ENCODE data around the gene GPRASP3.
"Not testable (repeated sequence)": the region's sequence is repeated elsewhere in the genome, so short reads cannot be mapped to it uniquely, and the experiment has no call there.

The GPRASP3 gene

GRCh38 chrX:102720237-102721168, at the start of gene GPRASP3:
TSS of gene GPRASP3 (plus strand) at chrX:102720743. CDS start at chrX:102748996, 28,253 bp downstream.
- peak; percentile 84 for DNase-seq (ENCODE audit: low spot score)

GRCh38 chrX:102672856-102673255, 47.7 kb upstream of the GPRASP3 start:
- no peak for DNase-seq (ENCODE audit: low spot score)

DNA sequence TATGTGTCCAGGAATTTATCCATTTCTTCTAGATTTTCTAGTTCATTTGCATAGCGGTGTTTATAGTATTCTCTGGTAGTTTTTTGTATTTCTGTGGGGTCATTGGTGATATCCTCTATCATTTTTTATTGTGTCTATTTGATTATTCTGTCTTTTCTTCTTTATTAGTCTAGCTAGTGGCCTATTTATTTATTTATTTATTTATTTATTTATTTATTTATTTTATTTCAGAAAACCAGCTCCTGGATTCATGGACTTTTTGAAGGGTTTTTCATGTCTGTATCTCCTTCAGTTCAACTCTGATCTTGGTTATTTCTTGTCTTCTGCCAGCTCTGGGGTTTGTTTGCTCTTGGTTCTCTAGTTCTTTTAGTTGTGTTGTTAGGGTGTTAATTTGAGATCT, 43.1 kb upstream of the GPRASP3 start:
- DNase-seq (ENCODE audit: low spot score): not testable (repeated sequence)

- DNase-seq (ENCODE audit: low spot score): no peak
Observed at GRCh38 chrX:102684772-102685520, 35.6 kb upstream of the GPRASP3 start.

DNA sequence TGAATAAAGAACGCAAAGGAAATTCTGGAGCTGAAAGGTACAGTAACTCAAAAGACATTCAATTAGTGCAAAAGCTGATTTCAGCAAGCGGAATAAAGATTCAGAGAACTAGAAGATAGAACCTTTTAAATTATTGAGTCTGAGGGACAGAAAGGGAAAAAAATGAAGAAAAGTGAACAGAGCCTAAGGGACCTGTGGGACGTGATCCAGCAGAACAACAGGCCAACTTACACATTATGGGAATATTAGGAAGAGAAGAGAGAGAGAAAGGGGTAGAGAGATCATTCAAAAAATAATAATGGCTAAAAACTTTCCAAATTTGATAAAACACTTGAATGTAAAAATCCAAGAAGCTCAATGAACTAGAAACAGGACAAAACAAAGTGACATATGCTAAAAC, 25.8 kb upstream of the GPRASP3 start:
- DNase-seq (ENCODE audit: low spot score): no peak

DNA sequence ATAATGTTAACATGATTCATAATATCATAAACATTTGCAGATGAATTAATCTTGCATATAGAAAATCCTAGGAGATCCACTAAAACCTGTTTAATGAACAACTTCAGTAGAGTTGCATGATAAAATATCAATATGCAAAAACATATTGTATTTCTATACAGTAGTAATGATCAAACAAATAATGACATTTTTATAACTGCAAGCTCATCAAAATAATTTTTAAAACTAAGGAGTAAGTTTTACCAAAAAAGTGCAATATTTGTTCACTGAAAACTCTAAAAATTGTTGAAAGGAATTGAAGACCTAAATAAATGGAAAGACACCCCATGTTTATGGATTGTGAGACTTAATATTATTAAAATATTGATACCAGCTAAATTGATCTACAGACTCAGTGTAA, 24.2 kb upstream of the GPRASP3 start:
- DNase-seq (ENCODE audit: low spot score): no peak

- no peak for DNase-seq (ENCODE audit: low spot score)
Observed at GRCh38 chrX:102697494-102697893, 23.0 kb upstream of the GPRASP3 start.

GRCh38 chrX:102708900-102709299, 11.6 kb upstream of the GPRASP3 start:
- no peak for DNase-seq (ENCODE audit: low spot score)

DNA sequence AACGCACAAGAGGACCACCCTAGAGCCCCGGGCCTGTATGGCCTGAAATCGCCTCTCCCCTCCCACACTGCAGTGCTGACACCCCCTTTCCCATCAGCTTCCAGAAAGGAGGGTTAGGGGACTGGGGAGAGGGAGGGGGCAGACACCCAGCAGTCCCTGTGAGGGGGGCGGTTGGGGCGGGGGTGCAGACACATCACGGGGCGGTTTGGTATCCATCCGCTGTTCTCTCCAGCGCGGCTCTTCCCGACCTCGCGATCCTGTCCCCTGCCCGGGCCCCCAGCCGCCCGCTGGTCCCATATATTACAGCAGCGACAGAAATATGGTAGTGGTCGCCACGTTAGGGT, 8.7 kb upstream of the GPRASP3 start:
- no peak for DNase-seq (ENCODE audit: low spot score)

DNA sequence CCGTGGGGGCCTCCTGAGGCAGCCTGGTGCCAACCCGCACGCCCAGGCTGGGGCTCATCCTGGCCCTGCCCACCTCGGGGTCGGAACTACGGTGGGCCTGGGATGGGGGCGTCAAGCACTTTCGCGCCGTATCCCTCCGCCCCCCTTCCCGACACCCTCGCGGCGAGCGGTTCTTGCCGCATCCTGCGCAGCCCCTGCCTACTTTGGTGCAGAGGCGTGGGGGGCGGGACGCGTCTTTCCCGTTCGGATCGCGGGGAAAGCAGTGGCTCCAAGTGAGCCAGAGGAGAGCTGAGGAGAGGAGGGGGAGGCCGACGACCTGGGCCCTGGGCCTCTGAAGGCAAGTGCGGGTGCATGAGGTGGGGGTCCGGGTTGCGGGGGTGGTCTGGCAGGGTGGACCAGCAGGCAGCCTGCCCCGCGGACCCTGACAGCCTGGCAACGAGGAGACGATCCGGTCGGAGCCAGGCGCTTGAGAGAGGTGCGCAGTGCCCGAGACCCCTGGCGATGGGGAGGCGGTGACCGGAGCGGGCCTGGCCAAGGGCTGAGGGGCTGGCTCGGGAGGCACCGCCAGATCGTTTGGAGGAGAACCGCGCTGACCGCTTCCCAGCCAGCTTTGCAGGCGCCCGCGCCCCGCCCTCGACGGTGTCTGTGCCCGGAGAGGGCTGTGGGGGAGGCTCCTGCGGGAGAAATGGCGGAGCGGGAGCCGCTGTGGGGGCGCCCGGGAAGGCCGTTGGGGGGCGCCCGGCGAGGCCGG, 8.2 kb upstream of the GPRASP3 start, which contains the start of gene GPRASP2:
TSS of gene GPRASP2 (plus strand) at position 233 of the 751 bp plus-strand sequence. CDS start 2,422 bp downstream, outside the sequence.
- peak; percentile 14 for DNase-seq (ENCODE audit: low spot score)

DNA sequence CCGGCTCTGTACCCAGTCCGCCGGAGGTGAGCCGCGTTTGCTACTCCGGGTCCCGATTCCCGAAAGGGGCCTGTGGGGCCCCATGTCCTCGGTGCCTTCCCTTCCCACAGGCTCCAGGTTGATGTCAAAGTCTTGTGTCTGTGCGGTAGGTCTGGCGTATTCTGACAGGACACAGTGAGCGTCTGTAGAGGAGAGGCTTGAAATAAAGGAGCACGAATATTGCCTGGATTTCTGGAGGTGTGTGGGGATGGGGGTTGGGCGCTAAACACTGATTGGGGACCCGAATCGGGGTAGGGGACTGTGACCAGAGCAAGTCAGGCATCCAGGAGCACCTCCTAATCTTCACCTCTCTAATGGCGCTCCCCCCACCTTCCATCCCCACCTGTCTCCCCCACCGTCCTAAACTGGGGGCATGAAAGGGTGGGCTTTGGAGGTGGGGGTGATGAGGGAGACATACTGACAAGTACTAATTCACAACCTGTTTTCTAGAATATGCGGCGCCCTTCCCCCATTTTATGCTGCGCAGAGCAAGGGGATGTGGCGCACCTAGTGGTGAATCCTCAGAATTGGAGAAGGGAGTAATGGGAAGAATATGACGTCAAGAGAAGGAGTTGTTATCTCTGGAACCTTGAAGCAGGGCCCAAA, 7.4 kb upstream of the GPRASP3 start:
- DNase-seq (ENCODE audit: low spot score): peak; percentile 51

DNA sequence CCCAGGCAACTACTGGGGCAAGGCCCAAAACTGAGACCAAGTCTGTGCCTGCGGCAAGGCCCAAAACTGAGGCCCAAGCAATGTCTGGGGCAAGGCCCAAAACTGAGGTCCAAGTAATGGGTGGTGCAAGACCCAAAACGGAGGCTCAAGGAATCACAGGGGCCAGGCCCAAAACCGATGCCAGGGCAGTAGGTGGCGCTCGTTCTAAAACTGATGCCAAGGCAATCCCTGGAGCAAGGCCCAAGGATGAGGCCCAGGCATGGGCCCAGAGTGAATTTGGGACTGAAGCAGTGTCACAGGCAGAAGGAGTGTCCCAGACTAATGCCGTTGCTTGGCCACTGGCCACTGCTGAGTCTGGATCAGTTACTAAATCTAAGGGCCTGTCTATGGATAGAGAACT, 5.5 kb upstream of the GPRASP3 start:
- DNase-seq (ENCODE audit: low spot score): no peak

DNA sequence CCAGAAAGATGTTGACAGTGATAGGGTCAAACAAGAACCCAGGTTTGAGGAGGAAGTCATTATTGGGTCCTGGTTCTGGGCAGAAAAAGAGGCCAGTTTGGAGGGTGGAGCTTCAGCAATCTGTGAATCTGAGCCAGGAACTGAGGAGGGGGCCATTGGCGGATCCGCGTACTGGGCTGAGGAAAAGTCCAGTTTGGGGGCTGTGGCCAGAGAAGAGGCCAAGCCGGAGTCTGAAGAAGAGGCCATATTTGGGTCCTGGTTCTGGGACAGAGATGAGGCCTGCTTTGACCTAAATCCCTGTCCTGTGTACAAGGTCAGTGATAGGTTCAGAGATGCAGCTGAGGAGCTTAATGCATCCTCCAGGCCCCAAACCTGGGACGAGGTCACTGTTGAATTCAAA, 4.6 kb upstream of the GPRASP3 start:
- DNase-seq (ENCODE audit: low spot score): no peak

- DNase-seq (ENCODE audit: low spot score): not testable (repeated sequence)
Observed at GRCh38 chrX:102721169-102721506, 595 bp downstream of the GPRASP3 start.

DNA sequence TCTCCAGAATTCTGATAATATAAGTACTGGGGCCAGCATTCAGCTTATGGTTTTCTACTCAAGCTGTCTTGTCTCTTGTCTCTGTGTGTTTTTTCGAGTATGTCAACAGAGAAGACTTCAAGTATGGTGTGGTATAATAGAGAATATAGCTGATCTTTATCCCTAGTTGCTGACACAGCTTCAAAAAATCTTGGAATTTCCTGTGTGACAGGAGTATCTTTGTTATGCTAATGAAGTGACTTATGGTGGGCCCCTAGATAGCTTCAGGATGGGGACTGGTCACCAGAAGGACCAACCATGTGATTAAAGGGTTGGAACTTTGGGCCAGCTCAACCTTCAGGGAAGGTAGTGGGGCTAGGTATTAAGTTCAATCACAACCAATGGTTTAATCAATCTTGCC, 2.9 kb downstream of the GPRASP3 start:
- DNase-seq (ENCODE audit: low spot score): no peak

GRCh38 chrX:102727761-102728160, 7.2 kb downstream of the GPRASP3 start:
- no peak for DNase-seq (ENCODE audit: low spot score)

GRCh38 chrX:102728646-102729045, 8.1 kb downstream of the GPRASP3 start:
- DNase-seq (ENCODE audit: low spot score): no peak

DNA sequence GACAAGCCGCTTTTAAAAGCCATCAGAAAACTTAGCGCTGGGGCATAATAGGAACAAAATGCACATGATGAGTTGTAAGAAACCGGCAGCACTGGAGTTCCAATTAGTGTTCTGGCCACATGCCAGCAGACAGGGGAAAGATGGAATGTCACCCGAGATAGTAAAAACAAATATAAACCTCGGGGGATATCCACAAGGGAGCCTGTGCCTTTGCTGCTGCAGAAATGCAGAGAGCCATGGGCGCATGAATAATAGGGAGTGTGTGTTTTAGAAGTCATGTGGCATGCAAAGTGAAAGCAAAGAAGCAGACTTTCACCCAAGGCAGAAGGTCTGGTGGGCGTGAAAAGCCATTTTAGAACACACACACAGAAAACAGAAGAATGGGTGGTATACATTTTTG, 19.1 kb downstream of the GPRASP3 start:
- no peak for DNase-seq (ENCODE audit: low spot score)

DNA sequence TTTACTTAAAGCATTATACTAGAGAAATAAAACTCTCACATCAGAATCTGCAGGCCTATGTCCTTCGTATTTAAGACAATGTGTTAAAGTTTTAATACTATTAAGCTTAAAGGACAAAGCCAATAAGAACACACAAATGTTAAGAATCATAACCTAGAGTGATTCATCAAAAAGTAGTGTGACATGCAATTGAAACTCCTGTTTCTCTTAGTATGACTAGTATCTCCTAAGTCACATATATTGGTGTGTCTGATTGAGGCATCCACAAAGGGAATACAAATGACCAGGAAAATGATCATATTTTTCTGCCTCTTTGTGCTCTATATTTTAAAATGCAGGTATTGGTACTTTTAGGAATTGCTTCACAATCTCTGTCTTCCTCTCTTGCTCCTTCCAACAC, 23.8 kb downstream of the GPRASP3 start:
- DNase-seq (ENCODE audit: low spot score): no peak

DNA sequence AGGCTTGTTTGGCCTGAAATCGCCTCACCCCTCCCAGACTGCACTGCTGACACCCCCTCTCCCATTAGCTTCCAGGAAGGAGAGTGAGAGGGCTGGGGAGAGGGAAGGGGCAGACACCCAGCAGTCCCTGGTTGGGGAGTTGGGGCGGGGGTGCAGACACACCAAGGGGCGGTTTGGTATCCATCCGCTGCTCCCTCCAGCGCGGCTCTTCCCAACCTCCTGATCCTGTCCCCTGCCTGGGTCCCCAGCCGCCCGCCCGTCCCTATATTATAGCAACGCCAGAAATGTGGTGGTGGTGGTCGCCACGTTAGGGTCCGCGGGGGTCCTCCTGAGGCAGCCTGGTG, 24.9 kb downstream of the GPRASP3 start:
- no peak for DNase-seq (ENCODE audit: low spot score)

- DNase-seq (ENCODE audit: low spot score): no peak
Observed at GRCh38 chrX:102745857-102746584, 25.5 kb downstream of the GPRASP3 start.
